Vagina (tissue), 2 donors: Measurements from ENCODE around the gene UNK. TPM values are rescaled to one million over a fixed set of nuclear protein-coding genes. Genes with fewer than 3 reads are reported as not detected.

ENCODE experiments used
- DNase-seq, 2 donors: peaks; one replicate each; pipeline ENCODE4 v3.0.0-alpha.2; 2017; ENCODE audit errors: extremely low spot score in 2 of 2
- H3K27ac ChIP-seq: fragments of 200-600 bp; sonication (generic); one replicate; pipeline ENCODE4 v1.5.1; 2019
- H3K27me3 ChIP-seq: fragments of 200-600 bp; sonication (generic); one replicate; pipeline ENCODE4 v1.5.1; 2019
- H3K36me3 ChIP-seq, 2 donors: fragments of 200-600 bp; sonication (generic); one replicate each; pipeline ENCODE4 v1.5.1; 2017 to 2019
- H3K4me1 ChIP-seq: fragments of 200-600 bp; sonication (generic); one replicate; pipeline ENCODE4 v1.5.1; 2019
- H3K4me3 ChIP-seq, 2 donors: fragments of 200-600 bp; sonication (generic); 1 replicate in 1 of 2; 2 replicates in 1 of 2; pipeline ENCODE4 v1.5.1; 2016 to 2019
- H3K9me3 ChIP-seq: fragments of 200-600 bp; sonication (generic); one replicate; pipeline ENCODE4 v1.5.1; 2019
- CTCF ChIP-seq, 3 experiments: fragments of 450-650 bp in 2 of 3; fragments of 200-600 bp in 1 of 3; sonication (generic) in 1 of 3; IDR thresholded peaks; one replicate each; pipeline ENCODE4 v1.5.1; 2017 to 2019; ENCODE audit warnings: antibody characterized with exemption in 3 of 3, mild to moderate bottlenecking in 2 of 3, moderate library complexity in 2 of 3
- POLR2A ChIP-seq, 2 donors: fragments of 450-650 bp; IDR thresholded peaks; one replicate each; pipeline ENCODE4 v1.6.1; 2017; ENCODE audit warnings: antibody characterized with exemption in 2 of 2, mild to moderate bottlenecking in 2 of 2, moderate library complexity in 2 of 2
- POLR2AphosphoS5 ChIP-seq, 2 donors: sonication (generic); formaldehyde crosslinking; IDR thresholded peaks; one replicate each; pipeline ENCODE4 v1.9.0; 2017; ENCODE audit warnings: antibody characterized with exemption in 2 of 2, mild to moderate bottlenecking in 2 of 2, low read depth in 1 of 2; ENCODE audit not compliant: insufficient read depth in 1 of 2
- intact Hi-C: fragments of 100-400 bp; cut with DNase I; formaldehyde crosslinking; loops from one replicate; pipeline ENCODE4 v1.15.1; 2023
- total RNA-seq: library from RNA; depleted of rRNA; stranded (reverse); fragments of >200 nt; gene quantifications from one replicate; pipeline ENCODE4 v1.2.3, GENCODE V29; 2016

The UNK gene
- total RNA-seq, 1 donor from 2014 or later, result 35.1 TPM

DNA sequence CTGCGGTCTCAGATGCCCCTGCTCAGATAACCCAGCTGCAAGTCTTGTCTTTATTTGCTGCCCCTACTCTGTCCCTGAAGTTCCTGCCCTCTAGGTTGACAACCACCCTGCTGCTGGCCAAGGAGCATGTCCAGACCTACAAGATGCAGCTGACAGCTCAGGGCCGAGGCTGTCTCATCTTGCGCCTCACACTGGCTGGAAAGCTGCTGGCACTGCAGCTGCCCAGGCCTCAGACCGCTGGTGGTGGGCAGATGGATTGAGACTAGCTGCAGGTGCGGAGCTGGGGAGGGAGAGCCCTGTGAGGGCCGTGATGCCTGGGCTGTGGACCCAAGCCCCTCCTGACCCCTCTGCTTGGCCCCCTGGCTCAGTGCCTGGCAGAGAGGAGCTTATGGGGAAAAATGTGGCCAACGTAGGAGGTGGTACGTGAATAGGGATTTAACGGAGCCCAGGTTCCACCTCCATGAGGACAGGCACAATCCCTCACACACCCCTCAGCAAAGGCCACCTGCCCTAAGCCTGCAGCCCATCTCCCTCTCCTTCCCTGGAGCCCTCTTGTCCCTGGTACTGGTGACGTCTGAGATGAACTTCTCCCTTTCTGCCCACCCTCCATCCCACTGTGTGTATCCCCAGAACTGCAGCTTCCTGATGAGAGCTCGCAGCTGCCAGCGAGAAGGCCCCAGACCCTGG is 11.3 kb upstream of the UNK start:
- DNase-seq, result no peak

DNA sequence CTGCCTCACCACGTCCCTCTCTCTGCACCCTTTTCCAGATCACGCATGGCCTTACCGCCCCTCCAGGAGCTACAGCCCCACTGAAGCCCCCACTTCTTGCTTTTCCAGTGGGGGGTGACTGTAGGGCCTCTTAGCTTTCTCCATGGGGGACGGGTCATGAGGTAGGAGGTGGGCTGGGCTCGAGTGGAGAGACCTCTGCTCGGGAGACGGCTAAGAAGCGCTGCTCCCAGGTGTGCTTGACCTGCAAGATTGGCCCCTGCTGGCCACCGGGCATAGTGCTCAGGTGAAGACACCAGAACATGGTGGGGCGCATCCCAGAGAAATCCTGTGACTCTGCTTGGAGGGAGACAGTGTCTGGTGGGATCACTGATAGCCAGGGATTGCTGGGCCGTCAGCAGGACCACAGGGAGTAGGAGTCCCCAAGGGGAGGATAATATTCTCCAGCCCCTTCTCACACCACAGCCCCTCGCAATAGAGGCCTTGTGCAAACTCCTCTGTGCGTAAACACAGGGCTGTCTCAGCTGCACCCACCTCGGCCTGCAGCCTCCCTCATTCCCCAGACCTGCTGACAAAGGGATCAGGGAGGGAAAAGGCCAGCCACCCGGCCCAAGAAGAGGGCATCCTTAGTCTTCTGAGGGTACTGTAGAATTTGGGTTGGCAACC is 10.7 kb upstream of the UNK start:
- no peaks in the 10 kb centered on the region for H3K27me3 ChIP-seq
- no peak for DNase-seq
- no peak overlapping the region for H3K4me3 ChIP-seq
- H3K9me3 ChIP-seq, result no peaks in the 10 kb centered on the region
- TF ChIP-seq CTCF (IDR thresholded peaks at IDR 0.05) (no peak), POLR2A (IDR thresholded peaks at IDR 0.05) (no peak), POLR2AphosphoS5 (IDR thresholded peaks at IDR 0.05; ENCODE audit: insufficient read depth in 1 of 2, low read depth in 1 of 2) (no peak)
- H3K36me3 ChIP-seq, result peaks cover 0 to 33% of the 10 kb centered on the region in 2 donors
- H3K27ac ChIP-seq, result no peak overlapping the region
- intact Hi-C loops, result no loop called here
- peaks cover 42% of the 10 kb centered on the region for H3K4me1 ChIP-seq

More for the DNA sequence above, 11.3 kb upstream of the UNK start:
- Histone ChIP-seq H3K4me3 (no peak overlapping the region), H3K4me1 (peaks cover 41% of the 10 kb centered on the region), H3K27ac (no peak overlapping the region), H3K36me3 (peaks cover 0 to 27% of the 10 kb centered on the region in 2 donors), H3K9me3 (no peaks in the 10 kb centered on the region), H3K27me3 (no peaks in the 10 kb centered on the region)
- intact Hi-C loops, result no loop called here
- TF ChIP-seq CTCF (IDR thresholded peaks at IDR 0.05), result no peak
- TF ChIP-seq POLR2A (IDR thresholded peaks at IDR 0.05), result no peak
- no peak for TF ChIP-seq POLR2AphosphoS5 (IDR thresholded peaks at IDR 0.05; ENCODE audit: insufficient read depth in 1 of 2, low read depth in 1 of 2)

GRCh38 chr17:75774471-75774990 is 10.1 kb upstream of the UNK start:
- Histone ChIP-seq H3K36me3 (peaks cover 0 to 34% of the 10 kb centered on the region in 2 donors), H3K4me1 (peaks cover 42% of the 10 kb centered on the region), H3K27me3 (no peaks in the 10 kb centered on the region), H3K9me3 (no peaks in the 10 kb centered on the region), H3K4me3 (no peak overlapping the region), H3K27ac (peak overlapping the region; percentile 99)
- intact Hi-C loops, result no loop called here
- no peak for DNase-seq
- no peak for TF ChIP-seq POLR2A (IDR thresholded peaks at IDR 0.05)
- no peak for TF ChIP-seq CTCF (IDR thresholded peaks at IDR 0.05)
- TF ChIP-seq POLR2AphosphoS5 (IDR thresholded peaks at IDR 0.05; ENCODE audit: insufficient read depth in 1 of 2, low read depth in 1 of 2), result no peak

GRCh38 chr17:75774991-75775668 is 9.5 kb upstream of the UNK start:
- DNase-seq, result no peak
- Histone ChIP-seq H3K4me1 (peaks cover 42% of the 10 kb centered on the region), H3K36me3 (peaks cover 0 to 34% of the 10 kb centered on the region in 2 donors)

More at GRCh38 chr17:75774991-75775668, 9.5 kb upstream of the UNK start:
- no peak overlapping the region for H3K4me3 ChIP-seq
- TF ChIP-seq POLR2AphosphoS5 (IDR thresholded peaks at IDR 0.05; ENCODE audit: insufficient read depth in 1 of 2, low read depth in 1 of 2), result no peak
- TF ChIP-seq POLR2A (IDR thresholded peaks at IDR 0.05), result no peak
- TF ChIP-seq CTCF (IDR thresholded peaks at IDR 0.05), result no peak
- H3K9me3 ChIP-seq, result no peaks in the 10 kb centered on the region
- no peaks in the 10 kb centered on the region for H3K27me3 ChIP-seq
- peak overlapping the region; percentile 99 for H3K27ac ChIP-seq
- intact Hi-C loops, result loop anchor here (5.0 kb wide), 1 partner anchor 72 kb away; no protein-coding TSS in a partner anchor
